NCI-H510A treated with DMSO at 0.1 percent for 48 hours (cell line): ENCODE results near the gene SP140L.
"Not testable (repeated sequence)": the region's sequence is repeated elsewhere in the genome, so short reads cannot be mapped to it uniquely, and the experiment has no call there.

Source experiments
- DNase-seq: peaks from one replicate; lab custom pipeline; 2025; lab: John Stamatoyannopoulos, UW

The SP140L gene

GRCh38 chr2:230326453-230327417 is at the start of gene SP140L:
TSS of gene SP140L (plus strand) at chr2:230327193. CDS start at chr2:230327270, 77 bp downstream.
- DNase-seq: no peak

GRCh38 chr2:230282936-230283335 is 44.1 kb upstream of the SP140L start:
- no peak for DNase-seq

GRCh38 chr2:230286048-230286447 is 40.9 kb upstream of the SP140L start:
- no peak for DNase-seq

- DNase-seq: not testable (repeated sequence)
Observed at GRCh38 chr2:230289311-230289710, 37.7 kb upstream of the SP140L start.

- no peak for DNase-seq
Observed at GRCh38 chr2:230295192-230295591, 31.8 kb upstream of the SP140L start.

- DNase-seq: no peak
Observed at GRCh38 chr2:230296917-230297316, 30.1 kb upstream of the SP140L start.

- DNase-seq: no peak
Observed at GRCh38 chr2:230299618-230300017, 27.4 kb upstream of the SP140L start.

GRCh38 chr2:230305416-230306275 is 21.3 kb upstream of the SP140L start:
- no peak for DNase-seq

GRCh38 chr2:230306474-230306873 is 20.5 kb upstream of the SP140L start:
- no peak for DNase-seq

- no peak for DNase-seq
Observed at GRCh38 chr2:230307485-230307884, 19.5 kb upstream of the SP140L start.

- DNase-seq: no peak
Observed at GRCh38 chr2:230308402-230309000, 18.5 kb upstream of the SP140L start.

GRCh38 chr2:230310792-230311191 is 16.2 kb upstream of the SP140L start:
- DNase-seq: not testable (repeated sequence)

- not testable (repeated sequence) for DNase-seq
Observed at GRCh38 chr2:230311634-230312033, 15.4 kb upstream of the SP140L start.

- DNase-seq: no peak
Observed at GRCh38 chr2:230312638-230313037, 14.4 kb upstream of the SP140L start.

GRCh38 chr2:230317366-230317765 is 9.6 kb upstream of the SP140L start:
- DNase-seq: no peak

- DNase-seq: no peak
Observed at GRCh38 chr2:230318190-230319121, 8.5 kb upstream of the SP140L start.

GRCh38 chr2:230319211-230319862 is 7.7 kb upstream of the SP140L start:
- DNase-seq: no peak

- DNase-seq: no peak
Observed at GRCh38 chr2:230321031-230321430, 6.0 kb upstream of the SP140L start.

- DNase-seq: no peak
Observed at GRCh38 chr2:230322561-230323384, 4.2 kb upstream of the SP140L start.
